Activated gamma-delta T cell treated with anti-CD3 and anti-CD28 coated beads, Interleukin-2, amount 50 U/mL, for 16 hours (primary cell): ENCODE measurements around the gene LOXL4.

Experiments used
- DNase-seq: peaks from one replicate; pipeline ENCODE4 v3.0.0-alpha.2; 2020; ENCODE audit warnings: low read depth

Gene LOXL4

GRCh38 chr10:98267894-98268693, at the start of gene LOXL4:
Gene LOXL4, minus strand, starts transcription at chr10:98268194. Its CDS starts 5,175 bp downstream, at chr10:98263019.
- no peak for DNase-seq

- no peak for DNase-seq
Measured at GRCh38 chr10:98316661-98317060, 48.7 kb upstream of the LOXL4 start.

GRCh38 chr10:98316170-98316569, 48.2 kb upstream of the LOXL4 start:
- no peak for DNase-seq

- DNase-seq = no peak
Measured at GRCh38 chr10:98314532-98315284, 46.7 kb upstream of the LOXL4 start.

- no peak for DNase-seq
Measured at GRCh38 chr10:98313598-98313997, 45.6 kb upstream of the LOXL4 start.

GRCh38 chr10:98312822-98313221, 44.8 kb upstream of the LOXL4 start:
- DNase-seq = no peak

GRCh38 chr10:98312349-98312748, 44.4 kb upstream of the LOXL4 start:
- no peak for DNase-seq

- DNase-seq = no peak
Measured at GRCh38 chr10:98310701-98311100, 42.7 kb upstream of the LOXL4 start.

- DNase-seq = no peak
Measured at GRCh38 chr10:98309366-98310355, 41.7 kb upstream of the LOXL4 start.

- DNase-seq = no peak
Measured at GRCh38 chr10:98308669-98309365, 40.8 kb upstream of the LOXL4 start.

GRCh38 chr10:98307916-98308541, 40.0 kb upstream of the LOXL4 start:
- DNase-seq = no peak

- DNase-seq = no peak
Measured at GRCh38 chr10:98306501-98306900, 38.5 kb upstream of the LOXL4 start.

- no peak for DNase-seq
Measured at GRCh38 chr10:98303569-98303968, 35.6 kb upstream of the LOXL4 start.

GRCh38 chr10:98302741-98303365, 34.9 kb upstream of the LOXL4 start:
- DNase-seq = no peak

- DNase-seq = no peak
Measured at GRCh38 chr10:98301664-98302319, 33.8 kb upstream of the LOXL4 start.

- no peak for DNase-seq
Measured at GRCh38 chr10:98300526-98301229, 32.7 kb upstream of the LOXL4 start.

- DNase-seq = no peak
Measured at GRCh38 chr10:98299341-98299740, 31.3 kb upstream of the LOXL4 start.

GRCh38 chr10:98296524-98296923, 28.5 kb upstream of the LOXL4 start:
- DNase-seq = no peak

GRCh38 chr10:98295907-98296306, 27.9 kb upstream of the LOXL4 start:
- no peak for DNase-seq
